Activated T-cell treated with anti-CD3 and anti-CD28 coated beads for 48 hours (primary cell): Measurements from ENCODE around the gene ABCC4.
"Not testable (repeated sequence)": the region's sequence is repeated elsewhere in the genome, so short reads cannot be mapped to it uniquely, and the experiment has no call there.

Experiments
- DNase-seq: peaks from one replicate; pipeline ENCODE4 v3.0.0-alpha.2; 2020; ENCODE audit warnings: low read depth

The ABCC4 gene

GRCh38 chr13:95197548-95197947, 103.7 kb downstream of the ABCC4 start:
- no peak for DNase-seq

DNA sequence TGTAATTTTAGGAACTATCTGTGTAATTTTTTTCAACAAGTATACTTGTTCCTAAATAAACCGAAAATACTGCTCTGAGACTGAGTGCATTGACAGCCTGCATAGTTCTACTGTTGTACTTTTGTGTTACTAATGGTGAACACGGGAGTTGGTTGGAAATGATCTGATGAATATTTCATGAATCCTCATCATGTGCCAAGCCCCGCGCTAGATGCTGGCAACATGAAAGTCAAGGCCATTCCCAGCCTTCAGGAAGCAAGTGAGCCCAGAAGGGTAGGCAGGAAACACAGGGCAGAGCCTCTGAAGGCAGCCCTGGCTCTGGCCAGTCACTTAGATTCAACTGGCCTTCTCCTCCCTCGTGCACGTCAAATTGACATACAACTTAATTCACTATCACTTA, 106.1 kb downstream of the ABCC4 start:
- no peak for DNase-seq

- no peak for DNase-seq
Measured at GRCh38 chr13:95193509-95194230, 107.6 kb downstream of the ABCC4 start.

DNA sequence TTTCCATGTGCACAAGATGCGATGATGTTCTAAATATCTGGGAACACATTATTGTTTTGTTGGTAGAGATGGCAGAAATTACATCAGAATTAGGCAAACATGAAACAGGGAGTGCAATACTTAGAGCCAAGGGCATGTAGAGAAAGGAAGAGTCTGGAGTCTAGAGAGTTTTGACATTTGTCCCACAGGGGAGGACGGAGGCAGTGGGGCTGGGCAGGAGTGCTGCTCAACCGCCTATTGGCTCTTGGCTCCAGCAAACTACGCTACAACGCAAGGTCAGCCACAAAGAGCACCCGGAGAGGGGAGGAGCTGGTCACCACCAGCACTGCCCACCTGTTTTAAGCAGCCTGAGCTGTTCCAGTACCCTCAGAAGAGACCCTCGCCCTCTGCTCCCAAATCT, 108.3 kb downstream of the ABCC4 start:
- DNase-seq, result no peak

DNA sequence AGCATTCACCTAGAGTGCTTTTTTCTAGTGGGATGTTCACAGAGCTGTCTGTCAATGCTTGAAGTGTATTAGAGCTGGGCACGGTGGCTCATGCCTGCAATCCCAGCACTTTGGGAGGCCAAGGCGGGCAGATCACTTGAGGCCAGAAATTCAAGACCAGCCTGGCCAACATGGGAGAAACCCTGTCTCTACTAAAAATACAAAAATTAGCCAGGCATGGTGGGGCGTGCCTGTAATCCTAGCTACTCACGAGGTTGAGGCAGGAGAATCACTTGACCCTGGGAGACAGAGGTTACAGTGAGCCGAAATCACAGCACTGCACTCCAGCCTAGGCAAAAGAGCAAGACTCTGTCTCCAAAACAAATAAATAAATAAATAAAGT, 108.7 kb downstream of the ABCC4 start:
- not testable (repeated sequence) for DNase-seq

- peak; percentile 56 for DNase-seq
Measured at GRCh38 chr13:95191821-95192563, 109.3 kb downstream of the ABCC4 start.

DNA sequence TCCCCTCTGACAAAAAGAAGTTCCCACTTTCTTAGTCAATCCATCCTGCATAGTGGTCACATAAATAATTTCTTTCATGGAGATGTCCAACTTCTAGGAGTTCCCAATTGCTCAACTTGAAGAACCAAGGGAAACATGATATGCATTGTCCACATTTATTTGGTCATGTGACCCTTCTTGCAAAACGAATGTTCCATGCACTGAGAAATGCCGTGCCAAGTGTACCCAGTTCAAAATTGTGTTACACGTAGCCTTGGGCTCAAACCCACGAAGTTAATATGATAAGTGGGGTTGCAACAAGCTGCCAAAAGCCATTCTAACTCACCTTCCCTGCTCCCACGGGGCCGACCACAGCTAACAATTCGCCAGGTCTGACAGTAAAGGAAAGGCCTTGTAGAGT, 113.1 kb downstream of the ABCC4 start:
- no peak for DNase-seq

- DNase-seq, result no peak
Measured at GRCh38 chr13:95185851-95186250, 115.4 kb downstream of the ABCC4 start.

DNA sequence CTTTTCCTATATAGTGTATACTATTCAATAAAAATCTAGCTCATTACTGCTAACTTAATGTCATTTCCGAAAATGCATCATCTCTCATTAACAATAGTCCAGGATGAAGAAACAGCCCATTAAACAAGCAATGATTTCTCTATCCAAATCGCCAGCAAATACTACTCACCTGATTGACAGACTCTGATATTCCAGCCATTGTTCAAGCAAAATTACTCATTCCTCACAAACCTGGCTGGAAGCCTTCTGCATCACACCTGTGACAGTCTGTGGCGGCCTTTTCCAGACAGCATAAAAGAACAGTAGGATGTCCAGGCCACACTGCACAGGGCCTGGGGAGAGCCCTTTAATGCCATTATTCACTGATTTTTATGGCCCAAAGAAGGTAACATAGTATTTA, 115.9 kb downstream of the ABCC4 start:
- DNase-seq, result no peak

GRCh38 chr13:95184317-95184716, 116.9 kb downstream of the ABCC4 start:
- no peak for DNase-seq

- DNase-seq, result no peak
Measured at GRCh38 chr13:95182570-95183265, 118.5 kb downstream of the ABCC4 start.

- no peak for DNase-seq
Measured at GRCh38 chr13:95181586-95181985, 119.7 kb downstream of the ABCC4 start.

- no peak for DNase-seq
Measured at GRCh38 chr13:95180513-95181245, 120.6 kb downstream of the ABCC4 start.

- DNase-seq, result no peak
Measured at GRCh38 chr13:95176611-95177259, 124.5 kb downstream of the ABCC4 start.

GRCh38 chr13:95174517-95174916, 126.7 kb downstream of the ABCC4 start:
- no peak for DNase-seq

- DNase-seq, result no peak
Measured at GRCh38 chr13:95168191-95168590, 133.1 kb downstream of the ABCC4 start.

- DNase-seq, result not testable (repeated sequence)
Measured at GRCh38 chr13:95167003-95167402, 134.2 kb downstream of the ABCC4 start.

GRCh38 chr13:95164830-95165229, 136.4 kb downstream of the ABCC4 start:
- no peak for DNase-seq

GRCh38 chr13:95160112-95160906, 140.9 kb downstream of the ABCC4 start:
- DNase-seq, result no peak

DNA sequence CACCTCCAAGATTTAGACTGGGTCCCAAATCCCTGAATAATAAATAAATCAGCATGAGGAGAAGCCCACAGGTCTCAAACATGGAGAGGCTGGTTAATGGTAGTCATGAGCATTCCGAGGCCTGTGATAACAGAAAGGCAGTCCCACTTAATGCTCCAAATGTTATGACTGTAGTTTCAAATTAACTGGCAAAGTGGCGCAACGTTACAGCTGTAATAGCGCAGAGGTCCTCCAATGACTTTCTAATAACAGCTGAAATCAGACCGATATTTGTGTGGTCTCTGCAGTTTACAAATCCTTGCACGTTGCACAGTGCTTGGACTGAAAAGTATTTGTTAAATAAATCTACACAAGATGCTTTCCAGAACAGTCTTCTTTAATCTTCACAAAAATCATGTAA, 141.8 kb downstream of the ABCC4 start:
- DNase-seq, result no peak

GRCh38 chr13:95156208-95156607, 145.0 kb downstream of the ABCC4 start:
- DNase-seq, result no peak
